SKM-1 treated with dmso at 0.1 percent for 144 hours (cell line): ENCODE measurements around the gene NDRG2.
"Not testable (repeated sequence)": the region's sequence is repeated elsewhere in the genome, so short reads cannot be mapped to it uniquely, and the experiment has no call there.

Source experiments
- DNase-seq: peaks from one replicate; lab custom pipeline; 2025; ENCODE audit not compliant: unreplicated experiment; lab: John Stamatoyannopoulos, UW

The NDRG2 gene

DNA sequence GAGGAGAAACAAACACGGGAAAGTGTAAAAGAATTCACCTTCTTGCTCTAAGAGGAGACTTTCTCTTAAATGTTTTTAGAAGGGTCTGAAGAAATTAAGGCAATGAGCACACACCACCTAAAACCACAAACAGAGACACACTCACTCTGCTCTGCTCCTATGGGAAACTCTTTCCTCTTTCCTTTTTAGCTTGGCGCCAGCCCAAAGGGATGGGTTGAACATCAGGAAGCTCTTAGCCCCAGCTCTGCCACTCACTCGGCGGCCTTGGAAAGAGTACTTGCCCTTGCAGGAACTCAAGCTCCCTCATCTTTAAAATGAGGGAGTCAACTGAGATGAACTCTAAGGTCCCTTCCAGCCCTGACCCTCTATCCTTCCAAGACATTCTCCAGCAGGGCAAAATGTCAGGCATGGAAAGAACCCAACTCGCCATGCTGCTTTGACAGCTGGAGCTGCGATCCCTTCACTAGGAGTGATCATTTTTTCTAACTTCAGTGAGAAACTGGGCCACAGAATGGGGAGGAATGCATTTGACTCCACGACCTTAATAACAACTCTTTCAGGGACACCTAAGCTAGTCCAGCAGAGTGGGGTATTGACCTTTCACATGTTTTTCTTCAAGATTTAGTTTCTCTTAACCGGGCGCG is 31.8 kb upstream of the NDRG2 start:
- DNase-seq = no peak

DNA sequence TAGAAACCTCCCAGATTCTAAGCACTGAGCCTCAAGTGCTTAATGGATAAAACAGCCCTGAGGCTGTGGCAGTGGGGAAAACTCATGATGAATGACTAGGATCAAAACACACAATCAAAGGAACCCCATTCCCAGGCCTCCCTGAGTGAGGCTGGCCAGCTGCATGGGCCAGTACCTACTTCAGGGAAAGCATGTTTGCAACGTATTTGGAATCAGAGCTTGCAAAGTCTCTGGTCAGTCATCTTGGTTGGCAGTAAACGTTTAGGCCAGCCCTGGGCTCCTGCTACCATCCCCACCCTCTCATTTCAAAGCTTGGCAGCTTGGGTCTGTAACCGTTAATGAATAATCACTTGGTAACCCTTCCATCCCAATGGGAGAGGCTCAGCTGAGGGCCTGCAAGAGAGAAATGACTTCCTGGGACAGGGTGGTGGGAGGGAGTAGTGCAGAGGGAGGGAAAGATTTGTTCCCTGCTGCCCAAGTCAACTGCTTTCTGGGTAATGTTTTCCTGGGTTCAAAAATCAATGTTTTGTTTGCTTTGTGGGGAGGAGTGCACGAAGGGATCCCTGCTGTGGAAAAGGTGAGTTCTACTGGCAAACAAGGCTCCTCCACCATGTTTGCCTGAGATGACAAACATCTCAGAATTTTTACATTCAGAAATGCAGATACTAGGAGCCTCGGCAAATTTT is 30.7 kb upstream of the NDRG2 start:
- no peak for DNase-seq

- DNase-seq = no peak
Measured at GRCh38 chr14:21054768-21055145, 29.9 kb upstream of the NDRG2 start.

- no peak for DNase-seq
Measured at GRCh38 chr14:21054123-21054767, 29.4 kb upstream of the NDRG2 start.

DNA sequence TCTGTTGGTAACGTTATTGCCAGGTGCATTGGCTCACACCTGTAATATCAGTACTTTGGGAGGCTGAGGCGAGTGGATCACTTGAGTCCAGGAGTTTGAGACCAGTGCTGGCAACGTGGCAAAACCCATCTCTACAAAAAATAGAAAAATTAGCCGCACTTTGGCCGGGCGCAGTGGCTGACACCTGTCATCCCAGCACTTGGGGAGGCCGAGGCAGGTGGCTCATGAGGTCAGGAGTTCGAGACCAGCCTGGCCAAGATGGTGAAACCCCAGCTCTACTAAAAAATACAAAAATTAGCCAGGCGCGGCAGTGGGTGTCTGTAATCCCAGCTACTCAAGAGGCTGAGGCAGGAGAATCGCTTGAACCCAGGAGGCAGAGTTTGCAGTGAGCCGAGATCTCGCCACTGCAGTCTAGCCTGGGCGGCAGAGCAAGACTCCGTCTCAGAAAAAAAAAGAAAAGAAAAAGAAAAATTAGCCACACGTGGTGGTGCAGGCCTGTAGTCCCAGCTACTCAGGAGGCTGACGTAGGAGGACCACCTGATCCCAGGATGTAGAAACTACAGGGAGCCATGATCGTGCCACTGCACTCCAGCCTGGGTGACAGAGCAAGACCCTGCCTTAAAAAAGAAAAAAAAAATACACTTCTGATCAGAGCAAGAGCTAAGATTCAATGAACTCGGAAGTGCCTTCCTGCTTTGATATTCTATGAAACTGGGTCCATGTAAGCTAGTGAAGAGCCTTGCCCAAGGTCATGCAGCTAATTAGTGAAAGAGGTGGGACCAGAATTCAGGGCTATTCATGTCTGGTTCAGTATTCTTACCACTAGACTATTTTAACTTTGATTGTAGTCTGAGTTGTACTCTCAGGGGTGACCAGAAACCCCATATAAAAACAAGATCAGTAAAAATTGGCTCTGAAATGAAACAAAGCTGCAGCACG is 28.6 kb upstream of the NDRG2 start:
- DNase-seq = no peak

- no peak for DNase-seq
Measured at GRCh38 chr14:21050597-21050996, 25.7 kb upstream of the NDRG2 start.

DNA sequence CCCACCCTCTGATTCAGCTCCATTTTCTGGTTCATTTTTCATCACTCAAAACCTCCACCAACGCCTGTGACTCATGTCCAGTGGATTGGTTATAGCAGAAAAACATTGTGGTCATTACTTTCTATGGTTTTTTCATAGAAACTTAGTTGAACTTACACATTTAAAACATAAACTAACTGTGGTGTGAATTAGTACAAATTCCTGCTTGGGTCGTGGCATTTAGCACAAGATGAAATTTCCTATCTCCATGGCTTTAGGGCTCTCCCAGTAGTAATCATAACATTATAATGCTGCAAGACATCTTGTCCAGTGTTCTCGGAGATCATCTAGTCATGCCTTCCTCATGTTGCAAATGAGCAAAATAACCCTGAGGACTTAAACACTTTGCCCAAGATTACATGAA is 24.4 kb upstream of the NDRG2 start:
- no peak for DNase-seq

DNA sequence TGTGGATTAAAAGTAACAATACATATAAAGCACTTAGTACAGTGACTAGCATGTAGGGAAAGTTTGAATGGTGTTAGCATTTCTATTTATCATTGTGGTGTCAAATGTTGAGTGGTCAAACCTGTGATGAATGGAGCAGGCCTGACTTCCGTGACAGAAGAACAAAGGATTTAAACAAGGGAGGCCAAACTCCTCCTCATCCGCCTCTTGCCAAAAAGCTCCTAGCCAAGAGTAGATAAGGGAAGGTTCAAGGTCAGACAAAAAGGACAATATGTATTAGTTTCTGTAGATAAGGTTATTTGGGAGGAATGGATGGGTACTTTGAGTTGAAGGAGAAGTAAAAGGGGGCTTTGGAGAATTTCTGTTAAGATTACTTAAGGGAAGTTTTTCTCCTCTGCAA is 23.8 kb upstream of the NDRG2 start:
- DNase-seq = no peak

DNA sequence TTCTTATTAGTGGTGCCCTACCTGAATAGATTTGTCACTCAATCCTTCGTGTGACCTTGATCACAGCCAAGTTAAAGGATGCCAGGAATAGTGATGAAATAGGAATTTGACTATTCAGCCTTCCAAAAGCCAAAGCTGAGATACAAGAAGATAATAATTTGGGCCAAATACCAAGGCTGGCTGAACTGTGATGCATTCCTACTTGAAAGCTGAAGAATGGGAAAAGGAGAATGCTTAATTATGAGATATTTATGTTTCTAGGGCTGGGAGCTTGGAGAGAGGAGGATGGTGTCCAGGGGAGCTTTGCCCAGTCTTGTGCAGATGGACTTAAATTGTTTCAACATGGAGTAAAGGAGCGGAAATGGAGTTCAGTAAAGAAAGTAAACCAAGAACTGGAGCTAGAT is 22.5 kb upstream of the NDRG2 start:
- no peak for DNase-seq

GRCh38 chr14:21043974-21044618 is 19.2 kb upstream of the NDRG2 start:
- DNase-seq = peak; percentile 39

GRCh38 chr14:21043387-21043973 is 18.6 kb upstream of the NDRG2 start:
- no peak for DNase-seq

- DNase-seq = no peak
Measured at GRCh38 chr14:21042918-21043317, 18.1 kb upstream of the NDRG2 start.

DNA sequence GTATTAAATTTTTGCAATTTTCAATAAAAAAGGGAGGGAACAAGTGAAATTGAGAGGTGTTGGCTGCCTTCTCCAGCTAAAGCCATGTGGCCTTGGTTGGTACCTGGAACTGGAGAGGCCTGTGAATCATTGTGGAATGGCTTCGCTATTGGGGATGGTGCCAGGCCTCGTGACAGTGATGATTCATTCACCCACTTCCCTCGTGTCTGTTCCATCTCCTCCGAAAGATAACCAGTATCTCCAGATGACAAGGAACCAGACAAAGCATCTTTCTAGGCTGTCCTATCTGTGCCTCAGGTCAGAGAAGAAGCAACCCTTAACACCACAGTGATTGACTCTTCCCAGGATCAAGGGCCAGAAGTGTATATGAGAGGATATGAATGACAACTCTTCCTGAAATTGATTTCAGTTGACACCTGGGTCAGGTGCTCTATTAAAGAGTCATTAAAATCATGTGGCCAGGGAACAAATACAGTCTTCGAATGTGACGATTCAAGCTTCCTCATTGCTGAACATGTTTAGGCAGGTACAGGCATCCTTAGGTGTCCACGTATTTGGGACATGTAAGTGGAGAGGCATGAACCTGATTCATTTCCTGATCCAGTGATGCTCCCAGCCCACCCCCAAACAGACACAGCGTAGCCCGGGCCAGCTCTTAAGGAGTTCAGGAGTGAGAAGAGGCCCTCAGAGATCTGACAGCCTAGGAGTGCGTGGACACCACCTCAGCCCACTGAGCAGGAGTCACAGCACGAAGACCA is 17.0 kb upstream of the NDRG2 start, which contains the start of gene RNASE7:
Gene RNASE7, plus strand, starts transcription at position 687 of the 758 bp plus-strand sequence. CDS start 631 bp downstream, outside the sequence.
- no peak for DNase-seq

- not testable (repeated sequence) for DNase-seq
Measured at GRCh38 chr14:21040941-21041340, 16.1 kb upstream of the NDRG2 start.

DNA sequence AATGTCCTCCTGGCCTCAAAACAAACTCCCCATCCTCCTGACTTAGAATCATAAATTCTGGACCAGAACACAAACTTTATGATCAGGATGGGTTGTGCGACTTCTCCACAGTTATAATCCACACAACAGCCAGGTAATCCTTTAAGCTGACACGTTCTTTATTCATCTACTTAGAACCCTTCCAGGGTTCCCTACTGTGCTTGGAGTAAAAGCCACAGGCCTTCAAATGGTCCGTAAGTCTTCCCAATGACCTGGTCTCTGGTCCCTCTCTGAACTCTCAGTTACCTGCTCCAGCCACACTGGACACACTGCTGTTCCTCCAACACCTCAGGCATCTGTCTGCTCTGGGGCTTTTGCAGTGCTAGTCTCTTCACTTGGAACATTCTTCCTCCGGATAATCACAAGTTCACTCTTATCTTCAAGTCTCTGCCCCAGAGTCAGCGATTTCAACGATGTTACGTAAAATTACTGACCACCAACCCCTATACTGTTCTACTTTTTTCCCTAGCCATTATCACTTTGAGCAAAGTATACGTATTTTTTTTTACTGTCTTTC is 15.6 kb upstream of the NDRG2 start:
- no peak for DNase-seq

GRCh38 chr14:21039585-21040369 is 14.9 kb upstream of the NDRG2 start:
- peak; percentile 27 for DNase-seq

DNA sequence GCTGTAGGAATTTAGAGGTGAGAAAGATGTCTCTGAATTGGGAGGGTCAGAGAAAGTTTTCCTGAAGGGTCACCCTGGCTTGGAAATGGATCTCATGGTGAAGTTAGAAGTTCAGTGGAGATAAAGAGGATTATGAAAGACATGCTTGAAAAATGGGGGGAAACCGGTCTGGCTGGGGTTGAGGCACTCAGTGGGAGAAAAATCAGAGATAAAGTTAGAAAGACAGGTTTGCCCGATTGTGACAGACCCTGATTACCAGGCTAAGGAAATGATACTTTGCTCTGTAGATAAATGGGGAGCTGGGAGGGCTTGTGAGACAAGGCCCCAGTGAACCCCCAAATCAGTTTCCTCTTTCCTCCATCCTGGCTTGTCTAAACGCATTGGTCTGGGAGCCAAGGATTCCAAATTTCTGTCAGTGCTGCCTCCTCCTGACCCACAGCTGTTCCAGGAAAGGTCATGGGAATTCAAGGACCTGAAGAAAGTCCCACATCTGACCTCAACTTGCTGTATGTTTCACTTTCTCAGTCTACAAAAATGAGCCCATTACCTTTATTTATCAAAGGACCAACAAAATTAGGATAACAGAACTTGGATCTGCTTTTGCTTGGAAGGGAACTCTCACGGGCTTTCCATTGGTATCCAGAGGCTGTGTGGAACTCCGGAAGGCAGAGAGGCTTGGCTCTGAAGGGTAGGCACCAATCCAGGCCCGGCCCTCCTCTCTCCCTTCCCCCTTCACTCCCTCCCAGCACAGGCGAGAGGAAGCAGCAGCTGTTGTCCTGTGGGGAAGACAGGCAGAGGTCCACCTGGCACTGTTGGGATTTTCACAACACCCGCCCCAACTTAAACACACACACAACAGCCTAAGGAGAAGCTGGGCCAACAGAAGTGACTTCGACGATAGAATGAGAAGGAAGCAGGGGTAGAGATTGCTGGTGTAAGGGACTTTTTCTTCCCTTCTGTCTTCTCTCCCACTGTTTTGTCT is 13.9 kb upstream of the NDRG2 start:
- DNase-seq = no peak
